HK-2 (cell line): ENCODE results near the gene TBL1Y.
"Not testable (repeated sequence)": the region's sequence is repeated elsewhere in the genome, so short reads cannot be mapped to it uniquely, and the experiment has no call there.

Experiments
- DNase-seq: peaks from one replicate; pipeline ENCODE4 v3.0.0-alpha.2; 2018; ENCODE audit not compliant: unreplicated experiment

TBL1Y gene

GRCh38 chrY:6972271-6972887 lies 61.9 kb downstream of the TBL1Y start:
- no peak for DNase-seq

- no peak for DNase-seq
These were observed 64.5 kb downstream of the TBL1Y start for GRCh38 chrY:6974971-6975370.

DNA sequence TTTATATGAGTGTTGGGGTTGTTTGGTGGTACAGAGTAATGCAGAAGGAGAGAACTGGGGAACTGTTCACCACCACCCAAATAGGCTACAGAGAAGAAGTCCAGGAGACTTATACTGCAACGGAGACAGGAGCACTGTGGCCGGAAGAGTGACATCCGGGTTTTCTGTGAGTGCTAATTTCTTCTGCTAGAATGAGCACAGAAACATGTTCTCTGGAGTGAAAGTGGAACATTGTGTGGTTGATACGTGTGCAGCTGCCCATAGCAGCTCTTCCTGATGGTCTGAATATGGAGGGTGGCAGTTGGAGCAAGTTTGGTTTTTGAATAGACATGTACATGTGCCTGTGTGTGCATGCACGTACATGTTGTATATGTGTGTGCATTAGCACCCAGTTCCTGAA lies 67.3 kb downstream of the TBL1Y start:
- no peak for DNase-seq

GRCh38 chrY:6983221-6983620 lies 72.7 kb downstream of the TBL1Y start:
- no peak for DNase-seq

- no peak for DNase-seq
These were observed 77.3 kb downstream of the TBL1Y start for GRCh38 chrY:6987811-6988210.

- DNase-seq = no peak
These were observed 79.6 kb downstream of the TBL1Y start for GRCh38 chrY:6989886-6990620.

DNA sequence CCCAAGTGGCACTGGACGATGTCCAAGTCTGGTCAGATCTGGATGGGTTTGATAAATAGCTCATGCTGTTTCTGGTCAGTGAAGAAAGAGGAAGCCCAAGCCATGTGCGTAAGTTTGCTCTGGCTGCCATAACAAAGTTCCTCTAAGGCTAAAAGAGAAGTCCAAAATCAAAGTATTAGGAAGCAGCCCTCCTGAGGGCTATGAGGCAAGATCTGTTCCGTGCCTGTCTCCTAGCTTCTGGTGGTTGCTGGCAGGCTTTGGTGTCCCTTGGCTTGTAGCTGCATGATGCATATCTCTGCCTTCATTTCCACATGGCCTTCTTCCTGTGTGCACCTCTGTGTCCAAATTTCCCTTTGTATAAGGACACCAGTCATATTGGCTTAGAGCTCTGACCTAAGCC lies 81.5 kb downstream of the TBL1Y start:
- no peak for DNase-seq

DNA sequence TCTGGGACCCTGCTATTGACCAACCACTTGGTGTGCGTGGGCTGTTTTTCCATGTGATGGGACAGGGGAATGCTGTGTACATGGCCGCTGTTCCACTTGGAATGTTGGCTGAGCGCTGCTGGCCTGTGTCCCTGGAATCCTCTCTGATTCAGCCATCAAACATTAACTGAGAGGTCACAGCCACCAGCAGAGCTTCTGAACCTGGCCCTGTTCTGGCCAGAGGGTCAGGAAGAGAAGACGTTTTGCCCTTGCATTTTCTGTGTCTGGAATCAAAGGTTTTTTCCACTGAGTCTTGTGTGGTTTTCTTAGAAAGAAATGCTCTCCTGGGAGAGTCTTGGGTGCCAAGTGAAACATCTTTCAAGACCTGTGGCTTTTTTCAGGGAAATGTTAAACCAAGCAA lies 85.5 kb downstream of the TBL1Y start:
- DNase-seq = no peak

DNA sequence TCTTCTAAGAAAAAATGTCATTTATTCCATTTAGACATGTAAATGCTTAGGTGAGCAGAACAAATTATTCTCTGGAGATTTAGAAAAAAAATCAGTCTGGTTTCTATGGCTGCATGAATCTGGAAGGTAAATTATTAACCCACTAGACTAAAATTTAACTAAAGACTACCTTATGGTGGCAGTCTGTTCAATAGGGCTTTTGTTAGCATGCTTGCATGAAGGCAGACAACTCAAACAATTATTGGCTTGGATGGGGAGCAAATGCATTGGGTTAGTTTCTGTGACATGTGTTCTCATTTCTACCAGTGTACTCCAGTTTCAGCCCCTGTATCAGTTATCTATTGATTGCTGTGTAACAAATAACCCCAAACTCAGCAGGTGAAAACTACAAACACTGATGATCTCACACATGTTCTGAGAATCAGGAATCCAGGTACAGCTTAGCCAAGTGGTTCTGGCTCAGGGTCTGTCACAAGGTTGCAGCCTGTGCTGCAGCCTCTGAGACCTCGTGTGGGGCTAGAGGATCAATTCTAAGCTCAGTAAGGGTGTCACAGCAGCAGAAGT lies 87.1 kb downstream of the TBL1Y start:
- DNase-seq = no peak

DNA sequence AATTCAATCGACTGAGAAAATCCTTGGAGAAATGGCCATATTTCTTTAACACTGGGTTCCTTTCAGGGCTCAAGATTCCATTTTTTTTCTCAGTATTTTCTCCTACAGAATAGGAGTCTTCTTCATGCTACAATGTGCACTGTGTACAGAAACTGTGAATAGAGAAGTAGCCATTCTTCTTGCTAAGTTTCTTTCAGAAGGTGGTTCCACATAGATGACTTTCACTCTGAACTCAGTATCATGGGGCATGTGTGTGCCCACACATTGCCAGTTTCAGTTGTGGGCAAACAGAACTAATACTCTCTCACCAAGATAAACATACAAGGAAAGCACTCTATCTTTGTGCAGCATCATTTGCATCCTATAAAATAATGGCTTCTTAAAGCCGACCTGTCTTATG lies 89.4 kb downstream of the TBL1Y start:
- DNase-seq = no peak

DNA sequence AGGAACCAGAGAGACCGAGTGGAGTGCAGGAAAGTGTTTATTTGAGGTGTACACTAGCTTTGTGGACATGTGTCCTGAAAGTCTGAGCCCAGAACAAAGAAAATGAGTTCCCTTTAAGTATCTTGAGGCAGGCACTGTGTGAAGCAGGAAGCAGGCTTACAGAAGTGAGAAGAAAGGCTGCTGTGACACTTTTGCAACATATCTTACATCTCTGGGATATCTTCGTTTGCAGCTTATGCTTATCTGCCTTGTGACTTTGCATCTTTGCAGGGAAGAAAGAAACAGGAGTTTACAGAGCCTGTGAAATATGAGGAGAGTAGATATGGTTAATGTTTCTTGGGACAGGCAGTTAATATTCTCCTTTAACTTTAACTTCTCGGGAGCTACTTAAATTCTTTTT lies 92.1 kb downstream of the TBL1Y start:
- DNase-seq = no peak

GRCh38 chrY:7007911-7008310 lies 97.4 kb downstream of the TBL1Y start:
- no peak for DNase-seq

- no peak for DNase-seq
These were observed 98.3 kb downstream of the TBL1Y start for GRCh38 chrY:7008578-7009355.

DNA sequence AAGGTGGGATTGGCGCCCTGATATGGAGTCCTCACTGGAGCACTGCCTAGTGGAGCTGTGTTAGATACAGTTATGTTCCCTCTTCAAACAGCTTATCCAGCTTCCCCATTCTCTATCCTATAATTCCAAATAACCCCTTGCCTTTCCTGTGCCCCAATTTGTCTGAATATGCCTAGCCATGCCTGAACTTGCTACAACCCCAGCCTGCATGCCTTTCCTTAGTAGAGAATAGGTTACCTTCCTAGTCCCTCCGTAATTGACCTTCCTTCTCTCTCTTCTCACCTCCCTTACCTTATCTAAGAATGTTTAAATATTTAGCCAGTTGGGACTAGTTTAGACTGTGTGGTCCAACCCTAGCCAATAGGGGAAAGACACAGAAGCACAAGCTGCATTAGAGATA lies 102.6 kb downstream of the TBL1Y start:
- no peak for DNase-seq

DNA sequence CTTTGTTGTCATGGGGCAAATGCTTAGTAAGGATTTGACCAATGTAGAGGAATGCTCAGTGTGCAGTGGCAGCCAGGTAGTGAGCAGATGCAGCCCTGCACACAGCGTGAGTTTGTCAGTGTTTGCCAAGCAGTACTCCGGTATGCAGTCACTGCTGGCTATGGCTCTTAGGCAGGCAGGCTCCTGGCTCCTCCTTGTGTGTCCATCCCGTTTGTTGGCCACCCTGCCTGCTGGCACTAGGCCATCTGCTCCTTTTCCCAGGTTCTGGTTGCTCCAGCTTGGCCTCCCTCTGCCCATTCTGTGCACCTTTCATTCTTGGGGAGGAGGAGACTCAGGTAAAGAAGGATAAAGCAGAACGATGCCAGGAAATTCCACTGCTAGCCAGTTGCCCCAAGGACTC lies 106.0 kb downstream of the TBL1Y start:
- DNase-seq = no peak

DNA sequence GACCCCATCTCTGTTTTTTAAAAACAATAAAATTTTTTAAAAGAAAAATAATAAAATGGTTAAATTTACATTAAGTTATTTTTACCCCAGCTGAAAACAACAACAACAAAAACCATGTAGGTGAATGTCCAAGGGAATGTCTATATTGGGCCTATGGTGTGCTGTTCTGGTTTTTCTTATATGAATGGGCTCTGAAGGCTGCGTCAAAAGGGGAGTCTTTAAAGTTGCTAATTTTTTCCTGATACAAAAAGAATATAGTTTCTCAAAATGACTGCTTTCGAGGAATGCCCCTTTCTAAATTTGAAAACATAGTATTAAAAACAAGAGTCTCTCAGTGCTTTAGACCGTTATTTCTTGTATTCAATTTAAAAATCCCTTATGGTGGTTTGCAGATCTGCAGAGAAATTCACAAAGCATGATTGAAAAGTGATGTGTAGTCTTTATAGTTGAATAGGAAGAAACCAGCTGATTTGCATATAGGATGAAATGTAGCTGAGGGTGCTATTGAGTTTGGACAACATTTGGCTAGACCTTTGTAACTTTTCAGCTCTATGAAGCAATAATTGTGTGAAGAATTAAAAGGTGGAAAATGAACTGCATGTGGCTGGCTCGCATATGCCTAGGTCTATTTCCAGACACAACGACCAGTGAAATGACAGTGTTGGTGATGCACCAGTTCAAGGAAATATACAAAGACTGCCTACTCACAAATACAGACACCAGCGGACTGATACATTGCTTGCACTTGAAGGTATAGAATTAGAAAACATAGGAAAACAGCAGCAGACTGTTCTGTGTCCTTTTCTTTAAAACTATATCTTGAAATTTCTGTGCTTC lies 107.0 kb downstream of the TBL1Y start:
- no peak for DNase-seq

DNA sequence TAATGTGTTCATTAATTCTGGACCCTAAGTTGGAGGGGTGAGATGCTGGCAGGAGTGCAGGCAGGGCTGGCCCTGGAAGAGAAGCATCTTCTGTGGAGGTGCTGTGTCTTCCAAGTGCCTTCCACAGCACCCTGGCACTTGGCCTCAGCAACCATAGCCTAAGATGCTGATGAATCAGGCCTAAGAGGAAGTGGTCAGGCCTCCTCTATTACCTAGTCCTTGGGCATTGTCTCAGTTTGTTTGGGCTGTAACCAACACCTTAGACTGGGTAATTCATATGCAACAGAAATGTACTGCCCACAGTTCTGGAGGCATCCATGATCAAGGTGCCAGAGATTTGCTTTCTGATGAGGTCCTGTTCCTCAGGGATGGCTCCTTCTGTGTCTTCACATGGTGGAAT lies 128.5 kb downstream of the TBL1Y start:
- DNase-seq = no peak

DNA sequence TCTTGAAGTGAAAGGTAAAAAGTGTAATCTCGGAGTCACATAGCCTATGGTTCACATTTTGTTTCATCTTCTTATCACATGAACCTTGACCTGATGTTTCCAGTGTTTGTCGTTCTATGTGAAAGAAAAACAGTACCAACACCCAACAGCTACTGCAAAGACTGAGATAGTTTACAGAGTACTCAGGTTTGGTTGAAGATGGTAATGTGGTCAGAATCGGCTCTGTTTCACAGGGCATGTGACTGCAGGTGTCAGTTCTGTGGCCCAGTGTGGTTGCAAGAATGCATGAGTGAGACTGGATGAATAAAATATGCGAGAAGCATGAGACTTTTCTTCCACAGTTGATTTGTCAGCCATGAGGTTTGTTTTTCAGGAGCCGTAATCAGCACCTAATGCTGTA lies 130.2 kb downstream of the TBL1Y start:
- no peak for DNase-seq

- no peak for DNase-seq
These were observed 131.5 kb downstream of the TBL1Y start for GRCh38 chrY:7041983-7042382.

GRCh38 chrY:7052461-7052860 lies 142.0 kb downstream of the TBL1Y start:
- DNase-seq = not testable (repeated sequence)

DNA sequence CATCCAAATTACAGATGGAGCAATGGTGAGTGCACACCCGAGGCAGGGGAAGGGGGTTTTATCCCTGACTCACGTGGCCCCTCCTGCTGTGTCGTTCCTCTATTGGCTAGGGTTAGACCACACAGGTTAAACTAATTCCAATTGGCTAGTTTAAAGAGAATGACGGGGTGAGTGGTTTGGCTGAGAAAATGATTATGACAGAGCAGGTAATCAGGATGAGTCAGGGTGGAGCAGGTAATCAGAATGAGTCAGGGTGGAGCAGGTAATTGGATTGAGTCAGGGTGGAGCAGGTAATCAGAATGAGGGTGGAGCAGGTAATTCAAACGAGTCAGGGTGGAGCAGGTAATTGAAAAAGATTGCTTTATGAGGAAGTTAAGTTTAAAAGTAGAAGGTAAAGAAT lies 146.4 kb downstream of the TBL1Y start:
- DNase-seq = no peak

DNA sequence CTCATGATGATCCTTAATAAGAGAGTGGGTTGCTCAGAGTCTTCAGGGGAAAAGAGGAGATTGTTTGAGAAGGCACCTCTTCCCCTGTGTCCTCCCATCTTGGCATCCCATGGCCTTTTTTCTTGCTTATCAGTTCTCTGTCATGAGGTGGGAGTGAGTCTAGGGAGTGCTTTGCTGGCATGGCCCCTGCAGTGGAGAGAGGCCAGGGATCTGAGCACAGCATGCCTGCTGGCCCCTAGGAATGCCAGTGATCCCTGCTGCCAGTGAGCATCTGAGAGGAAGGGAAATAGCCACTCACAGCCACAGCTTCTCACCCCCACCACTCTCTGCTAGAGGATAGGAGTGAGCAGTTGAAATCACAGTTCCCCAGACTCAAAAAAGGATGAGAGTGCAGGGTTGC lies 168.2 kb downstream of the TBL1Y start:
- no peak for DNase-seq
